Measurements from ENCODE around the gene ARHGAP8. TPM values are rescaled to one million over a fixed set of nuclear protein-coding genes. Genes with fewer than 3 reads are reported as not detected.

The ARHGAP8 gene
- total and polyA plus RNA-seq, 2 of the 13 experiments (the other 11 are each of a cell fraction or from before 2014, with no cell fraction given) = 0.07 TPM; not detected in 1

GRCh38 chr22:44815099-44816070, 63.0 kb downstream of the ARHGAP8 start:
- DNase-seq (ENCODE audit: low spot score) (no peak), ATAC-seq (no peak), FAIRE-seq (no peak)
- BruUV-seq (replicated peaks) = no TSS peak
- no peaks in the 10 kb centered on the region for H3K79me2 ChIP-seq (ENCODE audit: insufficient read depth, low read length)
- CTCF ChIA-PET (ENCODE audit: low intra/inter-chr PET ratio, low total read pairs) = no interaction called here
- no peaks in the 10 kb centered on the region for H3K36me3 ChIP-seq (replicated peaks in 1 of 2; ENCODE audit: control insufficient read depth in 1 of 2, insufficient read depth in 2 of 2, low read length in 2 of 2)
- TF ChIP-seq ZNF7 (CRISPR knock-in tag; IDR thresholded peaks at IDR 0.05) (0 out of 2 replicates have a peak, but pooled peaks have one; percentile 13), ZNF207 (IDR thresholded peaks at IDR 0.05; ENCODE audit: borderline replicate concordance) (no peak), ZNF263 (CRISPR knock-in tag; IDR thresholded peaks at IDR 0.05) (peak; percentile 80)
- no peak overlapping the region for H2AFZ ChIP-seq (ENCODE audit: low read length)
- no peak overlapping the region for H3K4me3 ChIP-seq (replicated peaks in 1 of 3; ENCODE audit: insufficient read depth in 1 of 3, low read depth in 2 of 3, low read length in 3 of 3)
- H4K20me1 ChIP-seq (ENCODE audit: insufficient read depth, low read length) = no peaks in the 10 kb centered on the region
- intact Hi-C loops (cut with micrococcal nuclease; ENCODE audit: unreplicated experiment) (no loop called here), in situ Hi-C loops (cut with HindIII; ENCODE audit: extremely low pct_ligation_motif_present, low pct_unique_long_range_greater_than_20kb) (no loop called here)
- peaks cover 0 to 23% of the 10 kb centered on the region in 2 experiments for H3K27me3 ChIP-seq (ENCODE audit: control insufficient read depth in 1 of 2, insufficient read depth in 2 of 2, low read length in 2 of 2)
- no peak overlapping the region for H3K9ac ChIP-seq (ENCODE audit: insufficient read depth, low read depth, low read length)
- 4% methylated on average over 11 of the region's 27 CpGs for WGBS (ENCODE audit: low lambda C conversion rate)
- no peaks in the 10 kb centered on the region for H3K4me1 ChIP-seq (ENCODE audit: insufficient read depth, low read length)
- no peaks in the 10 kb centered on the region for H3K9me3 ChIP-seq (ENCODE audit: low read length)
- H3K27ac ChIP-seq (ENCODE audit: extremely low read length, insufficient read depth, low read length) = no peak overlapping the region
- POLR2A ChIA-PET = no interaction called here
- H3K4me2 ChIP-seq (ENCODE audit: low read depth, low read length) = no peak overlapping the region

- H3K79me2 ChIP-seq (ENCODE audit: insufficient read depth, low read length) = no peaks in the 10 kb centered on the region
- CTCF ChIA-PET (ENCODE audit: low intra/inter-chr PET ratio, low total read pairs) = no interaction called here
- BruUV-seq (replicated peaks) = no TSS peak
- no peak overlapping the region for H3K27ac ChIP-seq (ENCODE audit: extremely low read length, insufficient read depth, low read length)
- H3K4me1 ChIP-seq (ENCODE audit: insufficient read depth, low read length) = no peaks in the 10 kb centered on the region
- no peak overlapping the region for H3K9ac ChIP-seq (ENCODE audit: insufficient read depth, low read depth, low read length)
- intact Hi-C loops (cut with micrococcal nuclease; ENCODE audit: unreplicated experiment) = no loop called here
- H4K20me1 ChIP-seq (ENCODE audit: insufficient read depth, low read length) = no peaks in the 10 kb centered on the region
- H2AFZ ChIP-seq (ENCODE audit: low read length) = no peak overlapping the region
- POLR2A ChIA-PET = no interaction called here
- DNase-seq (ENCODE audit: low spot score) = no peak
- H3K36me3 ChIP-seq (replicated peaks in 1 of 2; ENCODE audit: control insufficient read depth in 1 of 2, insufficient read depth in 2 of 2, low read length in 2 of 2) = no peaks in the 10 kb centered on the region
- H3K27me3 ChIP-seq (ENCODE audit: control insufficient read depth in 1 of 2, insufficient read depth in 2 of 2, low read length in 2 of 2) = peaks cover 0 to 16% of the 10 kb centered on the region in 2 experiments
- 7% methylated on average over 5 of the region's 11 CpGs for WGBS (ENCODE audit: low lambda C conversion rate)
- ATAC-seq = no peak
- no peak for FAIRE-seq
- no peaks in the 10 kb centered on the region for H3K9me3 ChIP-seq (ENCODE audit: low read length)
- in situ Hi-C loops (cut with HindIII; ENCODE audit: extremely low pct_ligation_motif_present, low pct_unique_long_range_greater_than_20kb) = no loop called here
- TF ChIP-seq ZBED4 (CRISPR knock-in tag; IDR thresholded peaks at IDR 0.05; ENCODE audit: borderline replicate concordance) = no peak
- TF ChIP-seq NCOA1 (CRISPR knock-in tag; IDR thresholded peaks at IDR 0.05) = no peak
- TF ChIP-seq SETDB1 (CRISPR knock-in tag; IDR thresholded peaks at IDR 0.05; ENCODE audit: borderline replicate concordance) = no peak
- no peak for TF ChIP-seq SOX13 (IDR thresholded peaks at IDR 0.05)
- no peak for TF ChIP-seq SOX13 (CRISPR knock-in tag; conservative IDR thresholded peaks at IDR 0.05 in 1 of 2, IDR thresholded peaks at IDR 0.05 in 1 of 2)
- no peak overlapping the region for H3K4me2 ChIP-seq (ENCODE audit: low read depth, low read length)
- H3K4me3 ChIP-seq (replicated peaks in 1 of 3; ENCODE audit: insufficient read depth in 1 of 3, low read depth in 2 of 3, low read length in 3 of 3) = no peak overlapping the region
Observed at GRCh38 chr22:44816141-44816540, 63.8 kb downstream of the ARHGAP8 start.
